Measurements from ENCODE around the gene MTO1.
"Not testable (repeated sequence)": the region's sequence is repeated elsewhere in the genome, so short reads cannot be mapped to it uniquely, and the experiment has no call there.

MTO1 gene

DNA sequence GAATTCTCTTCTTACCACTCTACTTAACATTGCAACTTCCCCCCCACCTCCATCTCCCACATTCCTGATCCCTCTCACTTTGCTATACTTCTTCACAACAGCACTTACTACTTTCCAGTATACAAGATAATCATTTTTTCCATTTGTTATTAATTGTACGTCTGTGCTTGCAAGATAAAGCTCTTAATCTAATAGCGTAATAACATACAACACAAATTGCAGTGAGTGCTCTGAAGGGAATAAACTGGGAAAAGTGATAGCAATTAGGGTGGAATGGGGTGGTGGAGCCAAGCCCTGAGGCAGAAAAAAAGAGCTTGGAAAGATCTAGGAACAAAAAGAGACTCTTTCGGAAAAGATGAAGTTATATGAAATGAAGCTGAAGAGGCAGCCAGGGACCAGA lies 18.0 kb upstream of the MTO1 start:
- no peak for DNase-seq (ENCODE audit: extremely low read depth, insufficient read length)
- TF ChIP-seq, protein P1, sequence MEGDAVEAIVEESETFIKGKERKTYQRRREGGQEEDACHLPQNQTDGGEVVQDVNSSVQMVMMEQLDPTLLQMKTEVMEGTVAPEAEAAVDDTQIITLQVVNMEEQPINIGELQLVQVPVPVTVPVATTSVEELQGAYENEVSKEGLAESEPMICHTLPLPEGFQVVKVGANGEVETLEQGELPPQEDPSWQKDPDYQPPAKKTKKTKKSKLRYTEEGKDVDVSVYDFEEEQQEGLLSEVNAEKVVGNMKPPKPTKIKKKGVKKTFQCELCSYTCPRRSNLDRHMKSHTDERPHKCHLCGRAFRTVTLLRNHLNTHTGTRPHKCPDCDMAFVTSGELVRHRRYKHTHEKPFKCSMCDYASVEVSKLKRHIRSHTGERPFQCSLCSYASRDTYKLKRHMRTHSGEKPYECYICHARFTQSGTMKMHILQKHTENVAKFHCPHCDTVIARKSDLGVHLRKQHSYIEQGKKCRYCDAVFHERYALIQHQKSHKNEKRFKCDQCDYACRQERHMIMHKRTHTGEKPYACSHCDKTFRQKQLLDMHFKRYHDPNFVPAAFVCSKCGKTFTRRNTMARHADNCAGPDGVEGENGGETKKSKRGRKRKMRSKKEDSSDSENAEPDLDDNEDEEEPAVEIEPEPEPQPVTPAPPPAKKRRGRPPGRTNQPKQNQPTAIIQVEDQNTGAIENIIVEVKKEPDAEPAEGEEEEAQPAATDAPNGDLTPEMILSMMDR (IDR thresholded peaks at IDR 0.05; ENCODE audit: insufficient read depth, low read length, poor library complexity, severe bottlenecking), result no peak
- peaks cover 8% of the 10 kb centered on the region for H3K36me3 ChIP-seq (ENCODE audit: control insufficient read depth, insufficient read depth, low read length)

GRCh38 chr6:73451223-73452106 lies 10.1 kb upstream of the MTO1 start:
- peak overlapping the region; percentile 83 for H3K4me3 ChIP-seq (replicated peaks; ENCODE audit: low read depth, low read length)
- TF ChIP-seq, protein P1 (IDR thresholded peaks at IDR 0.05; ENCODE audit: insufficient read depth, low read length, poor library complexity, severe bottlenecking), result no peak
- peak; percentile 82 for DNase-seq (ENCODE audit: extremely low read depth, insufficient read length)
- no peaks in the 10 kb centered on the region for H3K36me3 ChIP-seq (ENCODE audit: control insufficient read depth, insufficient read depth, low read length)
- no peaks in the 10 kb centered on the region for H3K27me3 ChIP-seq (replicated peaks; ENCODE audit: control insufficient read depth, insufficient read depth, low read length)

More for the DNA sequence above, 18.0 kb upstream of the MTO1 start:
- Histone ChIP-seq H3K27me3 (replicated peaks; ENCODE audit: control insufficient read depth, insufficient read depth, low read length) (no peaks in the 10 kb centered on the region), H3K4me3 (replicated peaks; ENCODE audit: low read depth, low read length) (no peak overlapping the region)

DNA sequence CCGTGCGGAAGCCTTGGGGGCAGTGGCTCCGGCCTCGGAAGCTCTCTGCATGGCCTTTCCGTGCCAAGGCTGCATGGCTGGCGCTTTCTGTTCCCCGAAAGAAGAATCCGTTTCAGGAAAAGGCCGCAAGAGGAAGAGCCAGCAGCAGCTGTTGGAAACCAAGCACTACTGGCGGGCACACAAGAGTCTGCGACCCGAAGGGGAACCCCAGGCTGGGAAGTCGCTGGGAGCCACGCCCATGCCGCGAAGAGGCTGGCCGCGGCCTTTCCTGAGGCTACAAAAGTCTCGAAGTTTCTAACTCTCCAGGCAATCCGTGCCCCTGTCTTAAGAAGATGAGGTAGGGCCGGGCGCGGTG lies 9.5 kb upstream of the MTO1 start, which contains the start of gene CGAS:
Gene CGAS (minus strand): TSS at position 191 of the 355 bp plus-strand sequence. CDS start 116 bp downstream, at position 75.
- H3K27me3 ChIP-seq (replicated peaks; ENCODE audit: control insufficient read depth, insufficient read depth, low read length), result no peaks in the 10 kb centered on the region
- peak within 1 kb of the TSS; percentile 83 for H3K4me3 ChIP-seq (replicated peaks; ENCODE audit: low read depth, low read length)
- peak; percentile 88 for DNase-seq (ENCODE audit: extremely low read depth, insufficient read length)
- TF ChIP-seq, protein P1 (IDR thresholded peaks at IDR 0.05; ENCODE audit: insufficient read depth, low read length, poor library complexity, severe bottlenecking), result no peak
- no peaks in the 10 kb centered on the region for H3K36me3 ChIP-seq (ENCODE audit: control insufficient read depth, insufficient read depth, low read length)

DNA sequence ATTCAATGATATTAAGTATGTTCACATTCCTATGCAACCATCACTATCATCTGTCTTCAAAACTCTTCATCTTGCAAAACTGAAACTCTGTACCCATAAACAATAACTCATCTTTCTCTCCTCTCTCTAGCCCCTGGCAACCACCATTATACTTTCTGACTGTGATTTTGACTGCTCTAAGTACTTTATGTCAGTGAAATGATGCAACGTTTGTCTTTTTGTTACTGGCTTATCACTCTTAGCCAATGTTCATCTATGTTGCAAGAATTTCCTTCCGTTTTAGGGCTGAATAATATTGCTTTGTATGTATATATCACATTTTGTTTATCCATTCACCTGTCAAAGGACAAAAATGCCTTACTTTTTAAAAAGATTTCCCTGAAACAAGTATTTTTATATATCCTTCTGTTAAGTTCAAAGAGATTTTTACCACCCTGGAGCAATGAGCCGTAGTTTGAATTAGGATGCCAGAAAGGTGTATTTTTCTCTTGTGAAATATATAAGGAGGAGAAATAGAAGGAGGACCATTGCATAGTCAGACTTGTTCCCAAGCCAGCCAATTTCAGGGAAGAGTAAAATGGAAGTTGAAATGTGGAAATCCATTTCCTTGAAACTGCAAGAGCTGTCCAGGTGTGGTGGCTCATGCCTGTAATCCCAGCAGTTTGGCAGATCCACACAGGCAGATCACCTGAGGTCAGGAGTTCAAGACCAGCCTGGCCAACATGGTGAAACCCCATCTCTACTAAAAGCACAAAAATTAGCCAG lies 5.5 kb upstream of the MTO1 start:
- DNase-seq (ENCODE audit: extremely low read depth, insufficient read length), result no peak
- TF ChIP-seq, protein P1 (IDR thresholded peaks at IDR 0.05; ENCODE audit: insufficient read depth, low read length, poor library complexity, severe bottlenecking), result no peak
- no peak overlapping the region for H3K4me3 ChIP-seq (replicated peaks; ENCODE audit: low read depth, low read length)

GRCh38 chr6:73459474-73459873 lies 2.1 kb upstream of the MTO1 start:
- not testable (repeated sequence) for H3K27me3 ChIP-seq (replicated peaks; ENCODE audit: control insufficient read depth, insufficient read depth, low read length); H3K36me3 ChIP-seq (ENCODE audit: control insufficient read depth, insufficient read depth, low read length); DNase-seq (ENCODE audit: extremely low read depth, insufficient read length); H3K4me3 ChIP-seq (replicated peaks; ENCODE audit: low read depth, low read length)

More for the DNA sequence above, 5.5 kb upstream of the MTO1 start:
- Histone ChIP-seq H3K36me3 (ENCODE audit: control insufficient read depth, insufficient read depth, low read length) (no peaks in the 10 kb centered on the region), H3K27me3 (replicated peaks; ENCODE audit: control insufficient read depth, insufficient read depth, low read length) (no peaks in the 10 kb centered on the region)

DNA sequence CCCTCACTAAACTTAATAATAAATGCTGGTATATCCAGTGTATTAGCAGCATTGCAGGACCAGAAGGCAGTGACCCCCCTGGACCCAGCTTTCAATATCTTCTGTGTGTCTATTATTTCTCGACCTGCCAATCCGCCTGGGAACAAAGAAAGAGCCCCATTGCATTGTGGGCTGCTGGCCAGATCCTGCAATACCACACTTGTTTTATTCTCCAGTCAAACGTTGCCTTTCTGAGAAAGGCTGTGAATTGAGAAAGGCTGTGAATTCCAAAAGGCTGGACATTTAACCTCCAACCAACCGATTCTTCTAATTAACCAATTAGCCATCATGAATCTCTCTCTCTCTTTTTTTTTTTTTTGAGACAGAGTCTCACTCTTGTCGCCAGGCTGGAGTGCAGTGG lies 1.5 kb upstream of the MTO1 start:
- TF ChIP-seq, protein P1 (IDR thresholded peaks at IDR 0.05; ENCODE audit: insufficient read depth, low read length, poor library complexity, severe bottlenecking), result no peak
- H3K36me3 ChIP-seq (ENCODE audit: control insufficient read depth, insufficient read depth, low read length), result peaks cover 1% of the 10 kb centered on the region; the same call in 1 of the 2 replicates
- H3K4me3 ChIP-seq (replicated peaks; ENCODE audit: low read depth, low read length), result no peak overlapping the region
- H3K27me3 ChIP-seq (replicated peaks; ENCODE audit: control insufficient read depth, insufficient read depth, low read length), result no peaks in the 10 kb centered on the region
- DNase-seq (ENCODE audit: extremely low read depth, insufficient read length), result no peak

Measured in GM06990 (cell line).